Right lung (tissue), 5 donors: Measurements from ENCODE around the gene CD2AP. TPM values are rescaled to one million over a fixed set of nuclear protein-coding genes. Genes with fewer than 3 reads are reported as not detected.
"Not testable (repeated sequence)": the region's sequence is repeated elsewhere in the genome, so short reads cannot be mapped to it uniquely, and the experiment has no call there.

Source experiments
- DNase-seq, 2 donors: peaks; one replicate each; pipeline ENCODE4 v3.0.0-alpha.2; 2013
- polyA plus RNA-seq, 5 donors: library from polyadenylated mRNA; unstranded; fragments of 120-200 nt; gene quantifications; one replicate each; pipeline versions ENCODE4 v1.2.1 to v1.2.3, GENCODE V29; 2013; ENCODE audit warnings: inconsistent platforms in 1 of 5, low replicate concordance in 1 of 5; ENCODE audit not compliant: insufficient read length in 5 of 5, insufficient read depth in 1 of 5

CD2AP gene
- polyA plus RNA-seq, 5 donors = 29.9 to 47.5 (median 45.1) TPM

GRCh38 chr6:47495954-47496545 lies 18.5 kb downstream of the CD2AP start:
- DNase-seq = no peak

GRCh38 chr6:47496935-47497579 lies 19.5 kb downstream of the CD2AP start:
- DNase-seq = no peak

DNA sequence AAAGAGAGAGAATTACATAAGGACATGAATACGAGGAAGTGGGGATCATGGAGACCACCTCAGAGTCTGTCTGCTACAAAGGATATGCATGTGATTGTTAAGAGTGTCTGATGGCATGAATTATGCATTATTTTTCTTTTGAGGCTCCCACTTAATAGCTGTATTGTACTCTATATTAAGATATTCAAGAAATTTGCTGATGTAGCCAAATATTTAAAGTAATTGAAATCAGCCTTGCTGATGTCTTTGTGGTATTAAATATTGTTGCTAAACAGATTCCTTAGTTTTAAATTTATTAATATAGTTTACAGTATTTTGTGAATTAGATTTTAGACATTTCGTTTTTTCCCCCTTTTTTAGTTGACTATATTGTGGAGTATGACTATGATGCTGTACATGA lies 25.3 kb downstream of the CD2AP start:
- no peak for DNase-seq

DNA sequence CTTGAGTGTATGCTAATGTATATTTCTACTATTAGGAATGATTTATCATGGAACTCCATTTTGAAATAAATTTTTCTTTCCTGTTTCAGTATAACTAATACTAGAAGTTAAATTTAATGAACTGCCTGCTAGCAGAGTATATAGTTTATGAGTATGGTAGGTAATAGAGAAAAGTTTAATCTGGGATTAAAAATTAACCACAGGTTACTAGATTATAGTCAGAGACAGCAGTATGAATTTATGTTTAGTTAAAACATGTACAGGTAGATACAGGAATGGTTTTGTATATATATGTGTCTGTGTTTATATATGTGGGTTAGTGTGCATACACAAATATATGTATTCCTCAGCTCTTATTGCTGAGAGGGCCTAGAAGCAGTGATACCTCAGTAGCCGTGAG lies 32.3 kb downstream of the CD2AP start:
- no peak for DNase-seq

DNA sequence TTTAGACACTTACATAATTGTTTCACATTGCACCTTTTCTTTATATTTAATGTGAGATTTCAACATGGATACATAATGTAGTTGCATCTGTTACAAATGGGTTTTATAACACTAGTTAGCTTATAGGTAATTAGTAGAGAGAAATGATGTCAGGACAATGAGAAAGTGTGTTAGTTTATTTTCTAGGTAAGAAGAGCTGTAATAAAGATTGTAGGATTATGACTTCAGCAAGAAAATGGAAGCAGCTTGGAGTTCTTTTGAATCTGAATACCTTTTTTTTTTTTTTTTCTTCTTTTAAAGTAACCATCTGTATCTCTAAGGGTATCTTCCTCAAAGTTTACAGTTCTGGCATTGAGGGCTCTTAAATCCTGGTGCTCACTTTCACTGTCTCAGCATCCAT lies 35.3 kb downstream of the CD2AP start:
- DNase-seq = no peak

- no peak for DNase-seq
Observed at GRCh38 chr6:47519279-47519678, 41.7 kb downstream of the CD2AP start.

DNA sequence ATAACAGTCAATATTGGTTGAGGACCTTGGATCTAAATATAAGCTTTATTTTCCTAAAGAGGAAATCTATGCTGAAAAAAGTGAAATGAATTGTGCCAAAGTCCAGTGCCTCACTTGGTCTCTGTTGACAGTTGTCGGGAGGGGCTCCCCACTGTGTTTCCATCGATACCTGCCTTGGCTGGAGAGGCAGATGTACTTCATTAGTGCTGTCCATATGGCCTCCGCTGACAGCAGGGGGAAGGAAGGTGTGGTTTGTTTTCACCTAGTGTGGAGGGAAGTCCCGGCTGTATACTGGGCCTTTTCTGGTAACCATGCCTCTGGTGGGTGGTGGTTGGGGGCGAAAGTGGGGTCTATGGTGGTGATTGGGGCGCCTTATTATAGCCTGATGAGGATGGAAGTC lies 42.7 kb downstream of the CD2AP start:
- DNase-seq = no peak

- DNase-seq = no peak
Observed at GRCh38 chr6:47521961-47522360, 44.4 kb downstream of the CD2AP start.

DNA sequence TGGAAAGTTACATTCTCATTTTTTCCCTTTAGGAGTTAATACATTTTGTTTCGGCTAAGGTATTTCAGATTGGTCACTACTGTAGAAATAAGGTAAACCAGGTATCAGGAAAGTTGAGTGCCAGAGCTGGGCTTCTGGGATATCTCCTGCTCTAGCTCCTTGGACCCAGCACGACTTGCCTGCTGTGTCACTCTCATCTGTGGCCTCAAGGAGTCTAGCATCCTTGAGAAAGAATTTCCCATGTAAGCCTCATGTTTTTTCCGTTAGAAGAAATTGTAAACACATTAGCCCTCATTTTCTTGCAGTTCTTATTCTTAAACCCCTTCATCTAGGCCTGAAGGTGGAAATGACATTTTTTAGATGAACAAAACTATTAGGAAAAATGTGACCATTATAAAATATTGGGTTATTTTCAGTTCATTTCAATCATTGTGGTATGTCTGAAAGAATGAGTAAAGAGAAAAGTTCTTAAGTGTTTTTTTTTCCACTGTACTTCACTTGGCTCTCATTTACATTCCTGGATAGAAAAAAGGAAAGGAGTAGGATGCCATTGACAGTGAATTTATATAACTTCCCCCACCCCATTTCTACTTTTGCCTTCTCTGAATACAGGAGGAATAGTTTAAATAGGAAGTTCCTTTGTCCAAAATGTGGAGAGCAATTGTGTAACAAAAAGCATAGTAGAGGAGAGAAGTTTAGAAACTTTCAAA lies 46.7 kb downstream of the CD2AP start:
- no peak for DNase-seq

GRCh38 chr6:47525330-47526057 lies 47.9 kb downstream of the CD2AP start:
- no peak for DNase-seq

DNA sequence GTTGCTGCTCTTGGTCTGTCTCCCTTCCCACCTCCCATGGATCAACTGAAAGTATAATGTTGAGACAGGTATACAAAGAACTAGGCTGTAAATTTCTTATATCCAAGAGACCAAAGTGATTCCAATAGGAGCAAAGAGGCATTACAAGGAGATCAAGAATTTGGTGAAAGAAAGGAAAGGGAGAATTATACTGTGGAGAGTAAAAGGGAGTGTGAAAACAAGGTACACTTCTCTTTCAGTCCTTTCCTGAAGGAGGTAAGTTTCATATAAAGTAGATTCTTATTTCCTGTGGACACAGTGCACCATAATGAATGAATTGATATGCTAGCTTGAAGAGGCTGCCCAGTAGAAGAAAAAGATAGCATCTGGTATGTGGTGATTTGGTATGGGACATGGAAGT lies 49.7 kb downstream of the CD2AP start:
- DNase-seq = no peak

- no peak for DNase-seq
Observed at GRCh38 chr6:47529734-47530133, 52.1 kb downstream of the CD2AP start.

GRCh38 chr6:47532981-47533585 lies 55.5 kb downstream of the CD2AP start:
- no peak for DNase-seq

DNA sequence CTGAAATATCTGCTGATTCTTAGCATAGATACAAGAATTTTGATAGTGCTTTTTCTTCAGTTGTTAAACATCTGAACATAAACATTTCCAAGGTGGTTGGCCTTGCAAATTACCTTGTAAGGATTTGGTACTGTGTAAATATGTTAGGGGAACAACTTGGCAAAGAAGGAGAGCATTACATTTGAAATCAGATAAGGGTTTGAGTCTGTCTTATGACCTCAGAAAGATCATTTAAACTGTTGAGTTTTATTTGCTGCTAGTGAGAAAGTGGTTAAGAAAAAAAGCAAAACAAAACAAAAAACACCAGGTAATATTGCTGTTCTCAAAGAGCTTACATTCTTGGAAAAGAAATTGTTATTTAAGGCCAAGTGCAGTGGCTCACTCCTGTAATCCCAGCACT lies 56.5 kb downstream of the CD2AP start:
- no peak for DNase-seq

- no peak for DNase-seq
Observed at GRCh38 chr6:47535316-47536225, 58.0 kb downstream of the CD2AP start.

GRCh38 chr6:47536816-47537401 lies 59.3 kb downstream of the CD2AP start:
- no peak for DNase-seq

GRCh38 chr6:47545223-47545622 lies 67.6 kb downstream of the CD2AP start:
- DNase-seq = no peak

GRCh38 chr6:47551670-47552069 lies 74.1 kb downstream of the CD2AP start:
- no peak for DNase-seq

- DNase-seq = no peak
Observed at GRCh38 chr6:47552319-47552718, 74.7 kb downstream of the CD2AP start.

GRCh38 chr6:47553243-47553642 lies 75.7 kb downstream of the CD2AP start:
- not testable (repeated sequence) for DNase-seq

- DNase-seq = not testable (repeated sequence)
Observed at GRCh38 chr6:47556459-47556858, 78.9 kb downstream of the CD2AP start.
